ENCODE data around the gene PKNOX2.

GRCh38 chr11:125398994-125399640 lies 234.6 kb downstream of the PKNOX2 start:
- TF ChIP-seq ELK1 (IDR thresholded peaks at IDR 0.05; ENCODE audit: low read depth, low read length) (no peak), CTCF (IDR thresholded peaks at IDR 0.05) (no peak), EP300 (IDR thresholded peaks at IDR 0.05) (no peak), MAX (IDR thresholded peaks at IDR 0.05) (no peak), RNF2 (IDR thresholded peaks at IDR 0.05; ENCODE audit: borderline replicate concordance, low read depth) (no peak), MAFK (IDR thresholded peaks at IDR 0.05; ENCODE audit: partially characterized antibody) (no peak), PHF8 (IDR thresholded peaks at IDR 0.05; ENCODE audit: borderline replicate concordance, low read depth) (no peak), ZC3H11A (IDR thresholded peaks at IDR 0.05) (no peak)

Data from A549 (cell line).